ENCODE measurements around the gene SH2D4B.

SH2D4B gene

DNA sequence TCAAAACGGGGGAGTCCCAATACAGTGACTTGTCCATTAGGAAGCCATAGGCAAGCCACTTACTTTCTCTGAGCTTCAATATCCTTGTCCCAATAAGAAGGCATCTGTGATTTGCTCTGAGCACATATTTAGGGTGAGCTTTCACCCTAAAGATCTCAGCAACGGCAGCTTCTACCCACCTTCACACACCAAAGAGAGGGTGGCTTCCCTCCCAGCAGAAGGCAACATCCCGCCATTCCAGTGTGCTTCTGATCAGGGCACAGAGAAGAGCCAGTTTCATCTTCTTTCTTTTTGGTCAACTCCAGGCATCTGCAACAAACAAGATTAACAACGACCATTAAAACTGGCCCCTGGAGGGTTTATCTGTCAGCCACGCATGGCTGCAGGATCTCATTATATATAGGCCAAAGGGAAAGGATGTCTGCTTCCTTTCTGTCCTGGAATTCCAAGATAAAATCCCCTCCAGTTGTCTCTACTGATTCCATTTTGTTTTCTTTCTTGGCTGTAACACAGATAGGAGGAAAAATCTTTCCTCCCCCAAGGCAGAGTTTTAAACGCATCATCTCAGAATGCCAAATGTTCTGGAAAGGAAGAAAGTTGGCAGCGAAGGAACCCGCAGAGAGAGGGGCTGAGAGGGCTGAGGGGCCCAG lies 491 bp upstream of the SH2D4B start (continued):
- TF ChIP-seq, protein P1, sequence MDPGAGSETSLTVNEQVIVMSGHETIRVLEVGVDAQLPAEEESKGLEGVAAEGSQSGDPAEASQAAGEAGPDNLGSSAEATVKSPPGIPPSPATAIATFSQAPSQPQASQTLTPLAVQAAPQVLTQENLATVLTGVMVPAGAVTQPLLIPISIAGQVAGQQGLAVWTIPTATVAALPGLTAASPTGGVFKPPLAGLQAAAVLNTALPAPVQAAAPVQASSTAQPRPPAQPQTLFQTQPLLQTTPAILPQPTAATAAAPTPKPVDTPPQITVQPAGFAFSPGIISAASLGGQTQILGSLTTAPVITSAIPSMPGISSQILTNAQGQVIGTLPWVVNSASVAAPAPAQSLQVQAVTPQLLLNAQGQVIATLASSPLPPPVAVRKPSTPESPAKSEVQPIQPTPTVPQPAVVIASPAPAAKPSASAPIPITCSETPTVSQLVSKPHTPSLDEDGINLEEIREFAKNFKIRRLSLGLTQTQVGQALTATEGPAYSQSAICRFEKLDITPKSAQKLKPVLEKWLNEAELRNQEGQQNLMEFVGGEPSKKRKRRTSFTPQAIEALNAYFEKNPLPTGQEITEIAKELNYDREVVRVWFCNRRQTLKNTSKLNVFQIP (CRISPR knock-in tag; IDR thresholded peaks at IDR 0.05; ENCODE audit: borderline replicate concordance, low read depth) = no peak
- no peak for TF ChIP-seq TOX (CRISPR knock-in tag; IDR thresholded peaks at IDR 0.05; ENCODE audit: borderline replicate concordance)
- TF ChIP-seq CSDC2 (CRISPR knock-in tag; IDR thresholded peaks at IDR 0.05) = no peak
- no peak for TF ChIP-seq SNAI2 (CRISPR knock-in tag; IDR thresholded peaks at IDR 0.05)

DNA sequence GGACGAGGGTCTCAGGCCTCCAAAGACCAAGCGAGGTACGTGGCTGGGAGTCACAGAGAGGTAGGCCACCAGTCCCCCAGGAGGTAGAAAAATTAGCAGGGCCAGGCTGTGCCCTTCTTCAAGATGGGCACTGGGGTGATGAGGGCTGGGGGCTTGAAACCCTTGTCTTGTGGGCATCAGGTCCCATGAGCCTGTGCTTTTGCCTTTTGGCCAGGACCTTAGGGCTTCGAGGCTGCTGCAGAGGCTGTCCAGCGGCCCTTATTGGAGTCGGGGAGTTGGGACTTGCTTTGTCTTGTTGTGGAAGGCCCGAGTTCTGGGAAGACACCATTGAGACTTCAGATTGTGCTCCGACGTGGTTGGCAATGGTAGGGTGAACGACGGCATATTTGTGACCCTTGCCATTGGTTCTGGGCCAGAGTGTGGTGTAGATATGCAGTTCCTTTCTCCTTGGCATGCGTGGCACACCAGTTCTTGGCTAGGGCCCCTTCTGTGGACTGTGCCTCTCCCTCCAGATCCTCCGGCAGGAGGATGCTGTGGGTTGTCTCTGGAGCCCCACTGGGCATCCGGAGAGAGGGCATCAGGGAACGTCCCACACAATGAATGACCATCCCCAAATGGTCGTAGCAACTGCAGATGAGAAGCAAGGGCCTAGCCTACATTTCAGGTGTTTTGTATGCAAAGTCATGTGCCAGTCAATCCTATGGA lies 931 bp downstream of the SH2D4B start:
- TF ChIP-seq TCF4 (CRISPR knock-in tag; IDR thresholded peaks at IDR 0.05; ENCODE audit: borderline replicate concordance) (no peak), RARB (CRISPR knock-in tag; IDR thresholded peaks at IDR 0.05) (no peak), ZFP3 (CRISPR knock-in tag; IDR thresholded peaks at IDR 0.05) (no peak), SNAI2 (CRISPR knock-in tag; IDR thresholded peaks at IDR 0.05) (no peak), ZFP30 (CRISPR knock-in tag; IDR thresholded peaks at IDR 0.05) (no peak), ZC3H10 (CRISPR knock-in tag; IDR thresholded peaks at IDR 0.05) (no peak), OSR1 (CRISPR knock-in tag; IDR thresholded peaks at IDR 0.05) (no peak), BACH2 (CRISPR knock-in tag; IDR thresholded peaks at IDR 0.05; ENCODE audit: borderline replicate concordance) (no peak), CSDC2 (CRISPR knock-in tag; IDR thresholded peaks at IDR 0.05) (no peak), TOX (CRISPR knock-in tag; IDR thresholded peaks at IDR 0.05; ENCODE audit: borderline replicate concordance) (no peak), ISL1 (CRISPR knock-in tag; IDR thresholded peaks at IDR 0.05) (no peak)
- TF ChIP-seq, protein P2, sequence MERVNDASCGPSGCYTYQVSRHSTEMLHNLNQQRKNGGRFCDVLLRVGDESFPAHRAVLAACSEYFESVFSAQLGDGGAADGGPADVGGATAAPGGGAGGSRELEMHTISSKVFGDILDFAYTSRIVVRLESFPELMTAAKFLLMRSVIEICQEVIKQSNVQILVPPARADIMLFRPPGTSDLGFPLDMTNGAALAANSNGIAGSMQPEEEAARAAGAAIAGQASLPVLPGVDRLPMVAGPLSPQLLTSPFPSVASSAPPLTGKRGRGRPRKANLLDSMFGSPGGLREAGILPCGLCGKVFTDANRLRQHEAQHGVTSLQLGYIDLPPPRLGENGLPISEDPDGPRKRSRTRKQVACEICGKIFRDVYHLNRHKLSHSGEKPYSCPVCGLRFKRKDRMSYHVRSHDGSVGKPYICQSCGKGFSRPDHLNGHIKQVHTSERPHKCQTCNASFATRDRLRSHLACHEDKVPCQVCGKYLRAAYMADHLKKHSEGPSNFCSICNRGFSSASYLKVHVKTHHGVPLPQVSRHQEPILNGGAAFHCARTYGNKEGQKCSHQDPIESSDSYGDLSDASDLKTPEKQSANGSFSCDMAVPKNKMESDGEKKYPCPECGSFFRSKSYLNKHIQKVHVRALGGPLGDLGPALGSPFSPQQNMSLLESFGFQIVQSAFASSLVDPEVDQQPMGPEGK (CRISPR knock-in tag; IDR thresholded peaks at IDR 0.05; ENCODE audit: borderline replicate concordance) = no peak
- TF ChIP-seq, protein P1 (CRISPR knock-in tag; IDR thresholded peaks at IDR 0.05; ENCODE audit: borderline replicate concordance, low read depth) = no peak
- TF ChIP-seq, protein P3, sequence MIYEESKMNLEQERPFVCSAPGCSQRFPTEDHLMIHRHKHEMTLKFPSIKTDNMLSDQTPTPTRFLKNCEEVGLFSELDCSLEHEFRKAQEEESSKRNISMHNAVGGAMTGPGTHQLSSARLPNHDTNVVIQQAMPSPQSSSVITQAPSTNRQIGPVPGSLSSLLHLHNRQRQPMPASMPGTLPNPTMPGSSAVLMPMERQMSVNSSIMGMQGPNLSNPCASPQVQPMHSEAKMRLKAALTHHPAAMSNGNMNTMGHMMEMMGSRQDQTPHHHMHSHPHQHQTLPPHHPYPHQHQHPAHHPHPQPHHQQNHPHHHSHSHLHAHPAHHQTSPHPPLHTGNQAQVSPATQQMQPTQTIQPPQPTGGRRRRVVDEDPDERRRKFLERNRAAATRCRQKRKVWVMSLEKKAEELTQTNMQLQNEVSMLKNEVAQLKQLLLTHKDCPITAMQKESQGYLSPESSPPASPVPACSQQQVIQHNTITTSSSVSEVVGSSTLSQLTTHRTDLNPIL (CRISPR knock-in tag; IDR thresholded peaks at IDR 0.05; ENCODE audit: low read depth) = no peak
- ATAC-seq = no peak

DNA sequence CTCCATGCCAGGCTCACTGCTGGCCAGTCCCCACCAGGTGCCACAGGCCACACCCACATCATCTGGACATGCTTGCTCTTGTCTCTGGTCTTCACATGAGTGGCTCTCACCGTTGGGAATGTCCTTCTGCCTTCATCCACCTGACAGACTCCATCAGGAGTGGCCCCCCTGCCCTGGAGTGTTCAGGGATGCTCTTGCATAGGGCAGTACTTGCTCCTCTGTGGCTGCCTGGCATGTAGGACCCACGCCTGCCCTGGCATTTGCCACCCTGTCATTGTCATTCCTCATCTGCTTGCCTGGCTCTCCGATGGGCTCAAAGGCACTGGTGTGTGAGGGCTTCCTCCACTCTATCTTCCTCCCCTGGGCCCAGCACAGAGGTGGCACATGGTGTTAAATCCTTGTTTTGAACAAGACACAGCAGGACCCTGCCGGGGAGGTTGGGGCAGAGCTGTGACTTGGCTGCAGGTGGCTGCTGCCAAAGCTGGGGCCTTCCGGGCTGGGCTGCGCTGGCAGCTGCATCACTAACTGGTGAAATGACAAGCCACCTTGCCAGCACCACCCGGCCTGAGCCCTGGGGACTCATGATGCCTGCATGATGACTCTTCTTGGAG lies 1.8 kb downstream of the SH2D4B start:
- TF ChIP-seq, protein P4, sequence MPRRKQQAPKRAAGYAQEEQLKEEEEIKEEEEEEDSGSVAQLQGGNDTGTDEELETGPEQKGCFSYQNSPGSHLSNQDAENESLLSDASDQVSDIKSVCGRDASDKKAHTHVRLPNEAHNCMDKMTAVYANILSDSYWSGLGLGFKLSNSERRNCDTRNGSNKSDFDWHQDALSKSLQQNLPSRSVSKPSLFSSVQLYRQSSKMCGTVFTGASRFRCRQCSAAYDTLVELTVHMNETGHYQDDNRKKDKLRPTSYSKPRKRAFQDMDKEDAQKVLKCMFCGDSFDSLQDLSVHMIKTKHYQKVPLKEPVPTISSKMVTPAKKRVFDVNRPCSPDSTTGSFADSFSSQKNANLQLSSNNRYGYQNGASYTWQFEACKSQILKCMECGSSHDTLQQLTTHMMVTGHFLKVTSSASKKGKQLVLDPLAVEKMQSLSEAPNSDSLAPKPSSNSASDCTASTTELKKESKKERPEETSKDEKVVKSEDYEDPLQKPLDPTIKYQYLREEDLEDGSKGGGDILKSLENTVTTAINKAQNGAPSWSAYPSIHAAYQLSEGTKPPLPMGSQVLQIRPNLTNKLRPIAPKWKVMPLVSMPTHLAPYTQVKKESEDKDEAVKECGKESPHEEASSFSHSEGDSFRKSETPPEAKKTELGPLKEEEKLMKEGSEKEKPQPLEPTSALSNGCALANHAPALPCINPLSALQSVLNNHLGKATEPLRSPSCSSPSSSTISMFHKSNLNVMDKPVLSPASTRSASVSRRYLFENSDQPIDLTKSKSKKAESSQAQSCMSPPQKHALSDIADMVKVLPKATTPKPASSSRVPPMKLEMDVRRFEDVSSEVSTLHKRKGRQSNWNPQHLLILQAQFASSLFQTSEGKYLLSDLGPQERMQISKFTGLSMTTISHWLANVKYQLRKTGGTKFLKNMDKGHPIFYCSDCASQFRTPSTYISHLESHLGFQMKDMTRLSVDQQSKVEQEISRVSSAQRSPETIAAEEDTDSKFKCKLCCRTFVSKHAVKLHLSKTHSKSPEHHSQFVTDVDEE (CRISPR knock-in tag; IDR thresholded peaks at IDR 0.05) = no peak
- TF ChIP-seq, protein P5, sequence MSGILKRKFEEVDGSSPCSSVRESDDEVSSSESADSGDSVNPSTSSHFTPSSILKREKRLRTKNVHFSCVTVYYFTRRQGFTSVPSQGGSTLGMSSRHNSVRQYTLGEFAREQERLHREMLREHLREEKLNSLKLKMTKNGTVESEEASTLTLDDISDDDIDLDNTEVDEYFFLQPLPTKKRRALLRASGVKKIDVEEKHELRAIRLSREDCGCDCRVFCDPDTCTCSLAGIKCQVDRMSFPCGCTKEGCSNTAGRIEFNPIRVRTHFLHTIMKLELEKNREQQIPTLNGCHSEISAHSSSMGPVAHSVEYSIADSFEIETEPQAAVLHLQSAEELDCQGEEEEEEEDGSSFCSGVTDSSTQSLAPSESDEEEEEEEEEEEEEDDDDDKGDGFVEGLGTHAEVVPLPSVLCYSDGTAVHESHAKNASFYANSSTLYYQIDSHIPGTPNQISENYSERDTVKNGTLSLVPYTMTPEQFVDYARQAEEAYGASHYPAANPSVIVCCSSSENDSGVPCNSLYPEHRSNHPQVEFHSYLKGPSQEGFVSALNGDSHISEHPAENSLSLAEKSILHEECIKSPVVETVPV (CRISPR knock-in tag; IDR thresholded peaks at IDR 0.05) = no peak
- no peak for TF ChIP-seq ZFP3 (CRISPR knock-in tag; IDR thresholded peaks at IDR 0.05)
- TF ChIP-seq, protein P1 (CRISPR knock-in tag; IDR thresholded peaks at IDR 0.05; ENCODE audit: borderline replicate concordance, low read depth) = no peak
- TF ChIP-seq GLIS3 (CRISPR knock-in tag; IDR thresholded peaks at IDR 0.05) = no peak
- TF ChIP-seq PPARA (CRISPR knock-in tag; IDR thresholded peaks at IDR 0.05; ENCODE audit: borderline replicate concordance) = no peak
- no peak for TF ChIP-seq ZNF8 (CRISPR knock-in tag; IDR thresholded peaks at IDR 0.05)
- TF ChIP-seq, protein P3 (CRISPR knock-in tag; IDR thresholded peaks at IDR 0.05; ENCODE audit: low read depth) = no peak
- TF ChIP-seq ZC3H10 (CRISPR knock-in tag; IDR thresholded peaks at IDR 0.05) = no peak
- no peak for TF ChIP-seq ESRRG (CRISPR knock-in tag; IDR thresholded peaks at IDR 0.05)
- no peak for ATAC-seq
